ENCODE measurements around the gene RPL10A.

DNA sequence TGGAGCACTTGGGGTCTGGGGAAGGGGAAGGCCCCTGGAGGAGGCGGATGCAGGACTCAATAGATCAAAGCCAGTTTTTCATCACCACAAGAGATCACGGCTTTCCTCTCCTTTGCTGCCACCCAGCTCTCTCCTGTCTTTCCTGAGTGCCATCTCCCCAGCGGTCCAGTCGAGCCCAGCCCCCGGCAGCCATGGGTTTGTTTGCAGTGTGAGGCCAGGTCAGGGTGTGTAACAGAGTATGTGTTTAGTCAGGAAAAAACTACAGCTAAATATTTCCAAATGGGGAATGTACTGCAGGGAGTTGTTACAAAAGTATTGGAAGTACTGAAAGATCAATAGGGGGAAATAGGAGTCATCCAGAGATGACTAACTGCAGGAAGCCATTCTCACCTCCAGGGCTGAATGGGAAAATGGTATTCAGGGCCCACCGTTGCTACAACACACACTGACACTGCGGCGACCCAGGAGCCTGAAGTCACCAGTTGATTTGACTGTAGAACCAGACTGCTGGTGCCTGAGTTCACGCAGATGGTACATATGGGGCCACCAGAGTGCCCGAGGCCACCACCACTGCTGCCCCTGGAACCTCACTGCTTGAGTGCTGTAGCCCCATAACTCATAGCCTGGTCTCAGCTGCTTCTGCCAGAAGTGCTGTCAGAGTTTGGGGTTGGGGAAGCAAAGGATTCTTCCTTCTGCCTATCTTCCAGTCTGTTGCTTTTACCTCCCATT is 39.6 kb upstream of the RPL10A start:
- TF ChIP-seq POLR2A (IDR thresholded peaks at IDR 0.05) = no peak
- TF ChIP-seq, protein P1, sequence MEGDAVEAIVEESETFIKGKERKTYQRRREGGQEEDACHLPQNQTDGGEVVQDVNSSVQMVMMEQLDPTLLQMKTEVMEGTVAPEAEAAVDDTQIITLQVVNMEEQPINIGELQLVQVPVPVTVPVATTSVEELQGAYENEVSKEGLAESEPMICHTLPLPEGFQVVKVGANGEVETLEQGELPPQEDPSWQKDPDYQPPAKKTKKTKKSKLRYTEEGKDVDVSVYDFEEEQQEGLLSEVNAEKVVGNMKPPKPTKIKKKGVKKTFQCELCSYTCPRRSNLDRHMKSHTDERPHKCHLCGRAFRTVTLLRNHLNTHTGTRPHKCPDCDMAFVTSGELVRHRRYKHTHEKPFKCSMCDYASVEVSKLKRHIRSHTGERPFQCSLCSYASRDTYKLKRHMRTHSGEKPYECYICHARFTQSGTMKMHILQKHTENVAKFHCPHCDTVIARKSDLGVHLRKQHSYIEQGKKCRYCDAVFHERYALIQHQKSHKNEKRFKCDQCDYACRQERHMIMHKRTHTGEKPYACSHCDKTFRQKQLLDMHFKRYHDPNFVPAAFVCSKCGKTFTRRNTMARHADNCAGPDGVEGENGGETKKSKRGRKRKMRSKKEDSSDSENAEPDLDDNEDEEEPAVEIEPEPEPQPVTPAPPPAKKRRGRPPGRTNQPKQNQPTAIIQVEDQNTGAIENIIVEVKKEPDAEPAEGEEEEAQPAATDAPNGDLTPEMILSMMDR (IDR thresholded peaks at IDR 0.05 in 8 of 11, conservative IDR thresholded peaks at IDR 0.05 in 3 of 11) = no peak

Measured in spleen (tissue), 7 donors.